H1 (cell line): ENCODE results near the gene ANXA6. TPM values are rescaled to one million over a fixed set of nuclear protein-coding genes. Genes with fewer than 3 reads are reported as not detected.

ENCODE experiments used
- CTCF ChIA-PET: fragments of 300-600 bp; sonication (Branson Sonifier 250); formaldehyde crosslinking; loops from one replicate; lab custom pipeline; 2021; ENCODE audit not compliant: partially characterized antibody; lab: Charles Lee
- POLR2A ChIA-PET: fragments of 300-600 bp; sonication (Branson Sonifier 250); formaldehyde crosslinking; loops from one replicate; lab custom pipeline; 2021; ENCODE audit warnings: inconsistent platforms; ENCODE audit not compliant: partially characterized antibody; lab: Charles Lee
- DNase-seq, 2 experiments: peaks; one replicate each; pipeline versions ENCODE4 v3.0.0 to v3.0.0-alpha.2; 2010 to 2022; ENCODE audit warnings: low spot score in 2 of 2, low read depth in 1 of 2, mixed read lengths in 1 of 2
- FAIRE-seq: peaks from 2 replicates; lab custom pipeline; 2011; peaks lifted over from hg19 to GRCh38; lab: Jason Lieb, UNC
- H2AFZ ChIP-seq: 2 replicates; pipeline ENCODE4 v1.8.1; 2012; ENCODE audit warnings: low read length, inconsistent platforms
- H2AK5ac ChIP-seq: 2 replicates; pipeline ENCODE4 v1.6.1; 2013; ENCODE audit warnings: low read depth, low read length
- H2BK120ac ChIP-seq: replicated peaks from 2 replicates; pipeline ENCODE3; 2013; ENCODE audit warnings: low read depth, low read length, inconsistent platforms
- H2BK12ac ChIP-seq: 2 replicates; pipeline ENCODE4 v1.6.1; 2013; ENCODE audit warnings: low read depth, low read length
- H2BK15ac ChIP-seq: 2 replicates; pipeline ENCODE4 v1.6.1; 2013; ENCODE audit warnings: low read length
- H2BK20ac ChIP-seq: 2 replicates; pipeline ENCODE4 v1.6.1; 2013; ENCODE audit warnings: low read length
- H2BK5ac ChIP-seq: 2 replicates; pipeline ENCODE4 v1.6.1; 2013; ENCODE audit warnings: low read depth, low read length
- H3K14ac ChIP-seq: 2 replicates; pipeline ENCODE4 v1.6.1; 2013; ENCODE audit warnings: inconsistent platforms; ENCODE audit not compliant: insufficient read length
- H3K18ac ChIP-seq: 2 replicates; pipeline ENCODE4 v1.6.1; 2013; ENCODE audit warnings: low read length; ENCODE audit errors: extremely low read depth
- H3K23ac ChIP-seq: 2 replicates; pipeline ENCODE4 v1.6.1; 2013; ENCODE audit warnings: inconsistent platforms; ENCODE audit not compliant: insufficient read length
- H3K23me2 ChIP-seq: 2 replicates; pipeline ENCODE4 v1.6.1; 2013; ENCODE audit warnings: low read depth, low read length
- H3K27ac ChIP-seq: 2 replicates; pipeline ENCODE4 v1.6.1; 2011; ENCODE audit warnings: low read depth, low read length, inconsistent platforms
- H3K27me3 ChIP-seq, 4 experiments: replicated peaks in 1 of 4; 1 replicate in 1 of 4; 2 replicates in 3 of 4; pipeline versions ENCODE4 v1.6.1 to v1.8.1; 2011 to 2013; ENCODE audit warnings: low read length in 3 of 4, mild to moderate bottlenecking in 3 of 4, inconsistent platforms in 2 of 4, mixed read lengths in 2 of 4, moderate library complexity in 1 of 4; ENCODE audit not compliant: control insufficient read depth in 3 of 4, insufficient read depth in 3 of 4; ENCODE audit errors: extremely low read depth in 1 of 4
- H3K36me3 ChIP-seq, 4 experiments: 2 replicates each; pipeline versions ENCODE4 v1.6.1 to v1.8.1; 2011 to 2013; ENCODE audit warnings: mild to moderate bottlenecking in 4 of 4, low read length in 3 of 4, moderate library complexity in 2 of 4, control low read depth in 1 of 4, inconsistent platforms in 1 of 4; ENCODE audit not compliant: insufficient read depth in 4 of 4, control insufficient read depth in 2 of 4
- H3K4ac ChIP-seq: replicated peaks from 2 replicates; pipeline ENCODE3; 2013; ENCODE audit warnings: low read length, low read depth, mixed read lengths, inconsistent platforms; ENCODE audit not compliant: insufficient read length
- H3K4me1 ChIP-seq, 4 experiments: replicated peaks in 1 of 4; 1 replicate in 1 of 4; 2 replicates in 3 of 4; pipeline versions ENCODE4 v1.6.1 to v1.8.1; 2011 to 2013; ENCODE audit warnings: low read length in 3 of 4, inconsistent platforms in 2 of 4, mixed read lengths in 1 of 4; ENCODE audit not compliant: insufficient read depth in 4 of 4, control insufficient read depth in 3 of 4
- H3K4me2 ChIP-seq, 2 experiments: 2 replicates each; pipeline versions ENCODE4 v1.6.1 to v1.8.1; 2011 to 2013; ENCODE audit warnings: low read depth in 2 of 2, low read length in 2 of 2, control low read depth in 1 of 2, inconsistent platforms in 1 of 2, mild to moderate bottlenecking in 1 of 2; ENCODE audit not compliant: insufficient read depth in 1 of 2
- H3K4me3 ChIP-seq, 4 experiments: fragments of 200-600, 300-600 bp in 1 of 4; sonication (generic), shearing (Covaris generic), sonication (Bioruptor Twin) in 1 of 4; 2 replicates each; pipeline versions ENCODE4 v1.5.1 to v1.8.1; 2011 to 2016; ENCODE audit warnings: low read length in 4 of 4, low read depth in 3 of 4, control low read depth in 2 of 4, inconsistent platforms in 2 of 4, mild to moderate bottlenecking in 2 of 4, mixed read lengths in 1 of 4, moderate library complexity in 1 of 4; ENCODE audit not compliant: insufficient read depth in 2 of 4; ENCODE audit errors: extremely low read depth in 1 of 4
- H3K56ac ChIP-seq: replicated peaks from 2 replicates; pipeline ENCODE3; 2013; ENCODE audit warnings: low read depth, mild to moderate bottlenecking, mixed read lengths, low read length, inconsistent platforms; ENCODE audit not compliant: insufficient read length
- H3K79me1 ChIP-seq: 2 replicates; pipeline ENCODE4 v1.6.1; 2013; ENCODE audit warnings: low read depth, low read length, control low read depth
- H3K79me2 ChIP-seq, 2 experiments: 2 replicates each; pipeline versions ENCODE4 v1.6.1 to v1.8.1; 2012 to 2013; ENCODE audit warnings: low read length in 2 of 2, mild to moderate bottlenecking in 2 of 2, inconsistent platforms in 1 of 2; ENCODE audit not compliant: insufficient read depth in 2 of 2, control insufficient read depth in 1 of 2
- H3K9ac ChIP-seq, 4 experiments: replicated peaks in 1 of 4; 1 replicate in 1 of 4; 2 replicates in 3 of 4; pipeline versions ENCODE4 v1.6.1 to v1.8.1; 2011 to 2013; ENCODE audit warnings: low read depth in 3 of 4, low read length in 3 of 4, control low read depth in 2 of 4, mild to moderate bottlenecking in 2 of 4, moderate library complexity in 2 of 4, inconsistent platforms in 1 of 4; ENCODE audit errors: extremely low read depth in 1 of 4
- H3K9me3 ChIP-seq, 2 experiments: 2 replicates each; pipeline versions ENCODE4 v1.6.1 to v1.8.1; 2012 to 2013; ENCODE audit warnings: mild to moderate bottlenecking in 2 of 2, moderate library complexity in 2 of 2, control low read depth in 1 of 2, inconsistent platforms in 1 of 2, low read depth in 1 of 2, low read length in 1 of 2, mixed read lengths in 1 of 2; ENCODE audit not compliant: insufficient read depth in 2 of 2
- H4K20me1 ChIP-seq, 2 experiments: replicated peaks in 1 of 2; 2 replicates each; pipeline versions ENCODE3 to v1.8.1; 2011 to 2013; ENCODE audit warnings: inconsistent platforms in 2 of 2, low read length in 2 of 2, mild to moderate bottlenecking in 1 of 2; ENCODE audit not compliant: insufficient read depth in 2 of 2, control insufficient read depth in 1 of 2
- H4K5ac ChIP-seq: 2 replicates; pipeline ENCODE4 v1.6.1; 2013; ENCODE audit warnings: low read length, low read depth, mixed read lengths, inconsistent platforms; ENCODE audit not compliant: insufficient read length
- H4K8ac ChIP-seq: 2 replicates; pipeline ENCODE4 v1.8.0; 2013; ENCODE audit warnings: mild to moderate bottlenecking, moderate library complexity, low read length, inconsistent platforms; ENCODE audit not compliant: insufficient read depth; ENCODE audit errors: extremely low read depth
- H4K91ac ChIP-seq: replicated peaks from 2 replicates; pipeline ENCODE3; 2013; ENCODE audit warnings: low read length, mixed read lengths, inconsistent platforms; ENCODE audit not compliant: insufficient read length
- BRCA1 ChIP-seq: IDR thresholded peaks from 2 replicates; pipeline ENCODE4 v1.6.1; 2012; ENCODE audit warnings: low read depth, low read length, improper control_type of control experiment
- CTCF ChIP-seq, 3 experiments: IDR thresholded peaks; 1 replicate in 2 of 3; 2 replicates in 1 of 3; pipeline versions ENCODE4 v1.5.1 to v1.6.1; 2011; ENCODE audit warnings: low read length in 3 of 3, mild to moderate bottlenecking in 3 of 3, inconsistent platforms in 2 of 3, low read depth in 1 of 3, moderate library complexity in 1 of 3; ENCODE audit not compliant: insufficient read depth in 1 of 3; ENCODE audit errors: control extremely low read depth in 1 of 3
- GTF2F1 ChIP-seq: IDR thresholded peaks from 2 replicates; pipeline ENCODE4 v1.6.1; 2012; ENCODE audit warnings: low read depth, low read length, improper control_type of control experiment, borderline replicate concordance
- HDAC2 ChIP-seq, 2 experiments: fragments of 300-600 bp in 1 of 2; sonication (generic) in 1 of 2; IDR thresholded peaks; 2 replicates each; pipeline ENCODE4 v1.6.1; 2011 to 2012; ENCODE audit warnings: low read depth in 2 of 2, low read length in 2 of 2, mild to moderate bottlenecking in 2 of 2, moderate library complexity in 2 of 2, borderline replicate concordance in 1 of 2, inconsistent platforms in 1 of 2
- HDAC6 ChIP-seq: IDR thresholded peaks from one replicate; pipeline ENCODE4 v1.7.1; 2012; ENCODE audit warnings: low read depth, mild to moderate bottlenecking, inconsistent platforms, low read length, moderate library complexity
- KDM1A ChIP-seq: fragments of 200-600, 300-600 bp; sonication (generic); IDR thresholded peaks from 2 replicates; pipeline ENCODE4 v1.7.1; 2016; ENCODE audit warnings: mild to moderate bottlenecking, low read length, borderline replicate concordance
- KDM5A ChIP-seq: fragments of 200-600 bp; IDR thresholded peaks from 2 replicates; pipeline ENCODE4 v1.7.1; 2012; ENCODE audit warnings: mild to moderate bottlenecking, low read length, inconsistent platforms, mixed read lengths
- RFX5 ChIP-seq: IDR thresholded peaks from 2 replicates; pipeline ENCODE4 v1.6.1; 2011; ENCODE audit warnings: low read depth, low read length, improper control_type of control experiment, borderline replicate concordance
- SP1 ChIP-seq: IDR thresholded peaks from 2 replicates; pipeline ENCODE4 v1.6.1; 2011; ENCODE audit warnings: low read depth, low read length
- USF2 ChIP-seq: IDR thresholded peaks from 2 replicates; pipeline ENCODE4 v1.6.1; 2011; ENCODE audit warnings: low read length, improper control_type of control experiment
- WGBS, 2 experiments: shearing (Covaris generic) in 1 of 2; methylation state at CpG; one replicate each; pipeline versions ENCODE4 v1.1.6 to v1.1.7; 2013 to 2015; ENCODE audit warnings: low lambda C conversion rate in 2 of 2, mixed read lengths in 2 of 2, inconsistent platforms in 1 of 2, low coverage in 1 of 2, missing lambda C conversion rate in 1 of 2; ENCODE audit not compliant: insufficient replicate concordance in 2 of 2, insufficient coverage in 1 of 2, insufficient read length in 1 of 2; ENCODE audit errors: extremely low coverage in 1 of 2, missing lambda C conversion rate in 1 of 2; 5-methylcytosine and 5-hydroxymethylcytosine counted together
- polyA plus RNA-seq, 7 experiments: library from polyadenylated mRNA; depleted of rRNA in 3 of 7; stranded (reverse) in 5 of 7; unstranded in 2 of 7; fragments of >200 nt in 5 of 7; fragments of 200-250 nt in 2 of 7; gene quantifications; 1 replicate in 5 of 7; 2 replicates in 1 of 7; 4 replicates in 1 of 7; pipeline versions ENCODE4 v1.2.1 to v1.2.3, GENCODE V29; 2011 to 2013; ENCODE audit warnings: missing spikeins in 2 of 7, mixed read lengths in 2 of 7
- total RNA-seq: library from RNA; stranded (reverse); fragmentation: NEBNext Ultra II Directional; extraction: Animal tissue kit (Norgen Biotek cat#: 25700); gene quantifications from 2 replicates; pipeline ENCODE4 v1.2.1, GENCODE V29; 2021

ANXA6 gene
- total and polyA plus RNA-seq, 2 of the 8 experiments (the other 6 are each of a cell fraction or from before 2014, with no cell fraction given): 61.3 to 78.6 TPM

- H3K9me3 ChIP-seq: no peaks in the 10 kb centered on the region
- H3K36me3 ChIP-seq: 0 out of 8 replicates have a peak, but pooled peaks cover 0 to 3% (median 0%) of the 10 kb centered on the region in 4 experiments
- H3K79me1 ChIP-seq: no peaks in the 10 kb centered on the region; the same call in 1 of the 2 replicates
- peaks cover 0 to 16% (median 6%) of the 10 kb centered on the region in 4 experiments; a peak in 5 of 7 replicates for H3K4me1 ChIP-seq
- H3K4ac ChIP-seq: no peak overlapping the region
- H4K8ac ChIP-seq: no peak overlapping the region
- H3K23ac ChIP-seq: no peak overlapping the region
- H2AFZ ChIP-seq: no peak overlapping the region
- H2BK20ac ChIP-seq: no peak overlapping the region
- WGBS, 2 experiments: 84% methylated on average over 5 of the region's 5 CpGs; no CpG with 5 or more reads in 1 of the 2 experiments
- H3K79me2 ChIP-seq: peaks cover 0 to 10% of the 10 kb centered on the region in 2 experiments; a peak in 2 of 4 replicates
- ChIA-PET POLR2A (no interaction called here), CTCF (interaction anchor here (1.0 to 6.9 kb wide), 5 partner anchors 10 to 76 kb away, joined by 3 to 58 read pairs (median 7); no protein-coding TSS in a partner anchor)
- no peak overlapping the region for H4K91ac ChIP-seq
- H2AK5ac ChIP-seq: no peak overlapping the region
- no peak overlapping the region for H2BK12ac ChIP-seq
- H2BK15ac ChIP-seq: no peak overlapping the region
- no peak overlapping the region for H3K18ac ChIP-seq
- H3K56ac ChIP-seq: no peak overlapping the region
- no peak overlapping the region for H3K27ac ChIP-seq
- no peak overlapping the region for H3K4me3 ChIP-seq
- no peak for FAIRE-seq
- no peak overlapping the region for H3K4me2 ChIP-seq
- no peak overlapping the region for H3K9ac ChIP-seq
- H3K27me3 ChIP-seq: no peaks in the 10 kb centered on the region
- no peak overlapping the region for H3K14ac ChIP-seq
- DNase-seq: no peak
- no peak overlapping the region for H4K5ac ChIP-seq
- H4K20me1 ChIP-seq: peaks cover 0 to 4% of the 10 kb centered on the region in 2 experiments
- no peaks in the 10 kb centered on the region for H3K23me2 ChIP-seq
- no peak overlapping the region for H2BK5ac ChIP-seq
- no peak overlapping the region for H2BK120ac ChIP-seq
- TF ChIP-seq RFX5: no peak
- TF ChIP-seq USF2: no peak
- TF ChIP-seq BRCA1: no peak
- TF ChIP-seq HDAC2 (IDR thresholded peaks at IDR 0.05; ENCODE audit: borderline replicate concordance in 1 of 2, low read depth in 2 of 2, low read length in 2 of 2): no peak
- no peak for TF ChIP-seq HDAC6
- no peak for TF ChIP-seq SP1
- no peak for TF ChIP-seq KDM1A
- TF ChIP-seq KDM5A: no peak
- TF ChIP-seq CTCF (IDR thresholded peaks at IDR 0.05; ENCODE audit: control extremely low read depth in 1 of 3, insufficient read depth in 1 of 3, low read depth in 1 of 3, low read length in 3 of 3): no peak
- TF ChIP-seq GTF2F1: no peak
Observed at GRCh38 chr5:151151793-151152192, 5.8 kb downstream of the ANXA6 start.
